Coronary artery (tissue), 2 donors: ENCODE results near the gene IFT122.

Experiments
- DNase-seq: peaks from one replicate; pipeline ENCODE4 v3.0.0-alpha.2; 2017; ENCODE audit warnings: low spot score
- H3K27ac ChIP-seq, 2 donors: fragments of 200-600 bp; sonication (generic); one replicate each; pipeline ENCODE4 v1.5.1; 2016 to 2019
- H3K4me3 ChIP-seq: fragments of 200-600 bp; sonication (generic); 2 replicates; pipeline ENCODE4 v1.5.1; 2016; ENCODE audit warnings: mild to moderate bottlenecking, moderate library complexity
- TF ChIP-seq, protein P1 (sequence below): fragments of 200-600 bp; sonication (generic); IDR thresholded peaks from one replicate; pipeline ENCODE4 v1.5.1; 2019; ENCODE audit warnings: antibody characterized with exemption

Gene IFT122

DNA sequence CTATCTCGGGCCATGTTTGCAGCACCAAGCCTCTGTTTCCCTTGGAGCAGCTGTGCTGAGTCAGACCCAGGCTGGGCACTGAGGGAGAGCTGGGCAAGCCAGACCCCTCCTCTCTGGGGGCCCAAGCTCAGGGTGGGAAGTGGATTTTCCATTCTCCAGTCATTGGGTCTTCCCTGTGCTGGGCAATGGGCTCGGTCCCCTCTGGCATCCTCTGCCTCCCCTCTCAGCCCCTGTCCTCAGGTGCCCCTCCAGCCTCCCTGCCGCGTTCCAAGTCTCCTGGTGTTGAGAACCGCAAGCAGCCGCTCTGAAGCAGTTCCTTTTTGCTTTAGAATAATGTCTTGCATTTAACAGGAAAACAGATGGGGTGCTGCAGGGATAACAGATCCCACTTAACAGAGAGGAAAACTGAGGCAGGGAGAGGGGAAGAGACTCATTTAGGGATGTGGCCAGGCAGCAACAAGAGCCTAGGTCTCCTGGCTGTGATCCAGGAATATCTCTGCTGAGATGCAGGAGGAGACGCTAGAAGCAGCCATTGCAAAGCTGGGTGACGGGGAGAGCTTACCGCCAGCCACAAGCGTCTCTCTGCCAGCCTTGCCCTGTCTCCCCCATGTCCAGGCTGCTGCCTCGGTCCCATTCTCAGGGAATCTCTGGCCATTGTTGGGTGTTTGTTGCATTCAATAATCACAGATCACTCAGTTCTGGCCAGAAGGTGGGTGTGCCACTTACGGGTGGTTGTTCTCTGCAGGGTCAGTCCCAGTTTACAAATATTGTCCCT lies 89.6 kb downstream of the IFT122 start:
- TF ChIP-seq, protein P1, sequence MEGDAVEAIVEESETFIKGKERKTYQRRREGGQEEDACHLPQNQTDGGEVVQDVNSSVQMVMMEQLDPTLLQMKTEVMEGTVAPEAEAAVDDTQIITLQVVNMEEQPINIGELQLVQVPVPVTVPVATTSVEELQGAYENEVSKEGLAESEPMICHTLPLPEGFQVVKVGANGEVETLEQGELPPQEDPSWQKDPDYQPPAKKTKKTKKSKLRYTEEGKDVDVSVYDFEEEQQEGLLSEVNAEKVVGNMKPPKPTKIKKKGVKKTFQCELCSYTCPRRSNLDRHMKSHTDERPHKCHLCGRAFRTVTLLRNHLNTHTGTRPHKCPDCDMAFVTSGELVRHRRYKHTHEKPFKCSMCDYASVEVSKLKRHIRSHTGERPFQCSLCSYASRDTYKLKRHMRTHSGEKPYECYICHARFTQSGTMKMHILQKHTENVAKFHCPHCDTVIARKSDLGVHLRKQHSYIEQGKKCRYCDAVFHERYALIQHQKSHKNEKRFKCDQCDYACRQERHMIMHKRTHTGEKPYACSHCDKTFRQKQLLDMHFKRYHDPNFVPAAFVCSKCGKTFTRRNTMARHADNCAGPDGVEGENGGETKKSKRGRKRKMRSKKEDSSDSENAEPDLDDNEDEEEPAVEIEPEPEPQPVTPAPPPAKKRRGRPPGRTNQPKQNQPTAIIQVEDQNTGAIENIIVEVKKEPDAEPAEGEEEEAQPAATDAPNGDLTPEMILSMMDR = no peak
- no peak overlapping the region for H3K27ac ChIP-seq
- no peak overlapping the region for H3K4me3 ChIP-seq
- no peak for DNase-seq

DNA sequence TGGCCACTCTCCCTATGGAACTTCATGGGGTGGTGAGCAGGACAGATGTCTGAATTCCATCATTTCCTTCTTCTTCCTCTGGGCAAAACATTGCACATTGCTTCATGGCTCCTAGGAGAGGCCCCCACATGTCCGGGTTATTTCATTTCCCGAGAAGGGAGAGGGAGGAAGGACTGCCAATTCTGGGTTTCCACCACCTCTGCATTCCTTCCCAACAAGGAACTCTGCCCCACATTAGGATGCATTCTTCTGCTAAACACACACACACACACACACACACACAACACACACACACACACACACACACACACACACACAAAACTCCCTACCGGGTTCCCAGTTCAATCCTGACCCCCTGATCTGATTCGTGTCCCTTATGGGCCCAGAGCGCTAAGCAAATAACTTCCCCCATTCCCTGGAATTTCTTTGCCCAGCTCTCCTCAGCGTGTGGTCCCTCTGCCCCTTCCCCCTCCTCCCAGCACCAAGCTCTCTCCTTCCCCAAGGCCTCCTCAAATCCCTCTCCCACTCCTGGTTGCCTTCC lies 90.3 kb downstream of the IFT122 start:
- TF ChIP-seq, protein P1 = no peak
- Histone ChIP-seq H3K27ac (no peak overlapping the region), H3K4me3 (no peak overlapping the region)
- DNase-seq = no peak

DNA sequence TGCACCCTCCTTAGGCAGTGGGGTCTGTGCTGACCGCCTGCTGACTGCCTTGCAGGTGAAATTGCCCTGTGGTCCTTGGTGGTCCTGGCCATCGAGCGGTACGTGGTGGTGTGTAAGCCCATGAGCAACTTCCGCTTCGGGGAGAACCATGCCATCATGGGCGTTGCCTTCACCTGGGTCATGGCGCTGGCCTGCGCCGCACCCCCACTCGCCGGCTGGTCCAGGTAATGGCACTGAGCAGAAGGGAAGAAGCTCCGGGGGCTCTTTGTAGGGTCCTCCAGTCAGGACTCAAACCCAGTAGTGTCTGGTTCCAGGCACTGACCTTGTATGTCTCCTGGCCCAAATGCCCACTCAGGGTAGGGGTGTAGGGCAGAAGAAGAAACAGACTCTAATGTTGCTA lies 90.8 kb downstream of the IFT122 start:
- TF ChIP-seq, protein P1 = no peak
- no peak for DNase-seq
- H3K27ac ChIP-seq = no peak overlapping the region

DNA sequence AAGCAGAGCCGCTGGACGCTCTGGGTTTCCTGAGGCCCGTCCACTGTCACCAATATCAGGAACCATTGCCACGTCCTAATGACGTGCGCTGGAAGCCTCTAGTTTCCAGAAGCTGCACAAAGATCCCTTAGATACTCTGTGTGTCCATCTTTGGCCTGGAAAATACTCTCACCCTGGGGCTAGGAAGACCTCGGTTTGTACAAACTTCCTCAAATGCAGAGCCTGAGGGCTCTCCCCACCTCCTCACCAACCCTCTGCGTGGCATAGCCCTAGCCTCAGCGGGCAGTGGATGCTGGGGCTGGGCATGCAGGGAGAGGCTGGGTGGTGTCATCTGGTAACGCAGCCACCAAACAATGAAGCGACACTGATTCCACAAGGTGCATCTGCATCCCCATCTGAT lies 91.7 kb downstream of the IFT122 start:
- Histone ChIP-seq H3K4me3 (no peak overlapping the region), H3K27ac (no peak overlapping the region)
- no peak for DNase-seq
- TF ChIP-seq, protein P1 = no peak

More for the DNA sequence above, 90.8 kb downstream of the IFT122 start:
- H3K4me3 ChIP-seq = no peak overlapping the region

DNA sequence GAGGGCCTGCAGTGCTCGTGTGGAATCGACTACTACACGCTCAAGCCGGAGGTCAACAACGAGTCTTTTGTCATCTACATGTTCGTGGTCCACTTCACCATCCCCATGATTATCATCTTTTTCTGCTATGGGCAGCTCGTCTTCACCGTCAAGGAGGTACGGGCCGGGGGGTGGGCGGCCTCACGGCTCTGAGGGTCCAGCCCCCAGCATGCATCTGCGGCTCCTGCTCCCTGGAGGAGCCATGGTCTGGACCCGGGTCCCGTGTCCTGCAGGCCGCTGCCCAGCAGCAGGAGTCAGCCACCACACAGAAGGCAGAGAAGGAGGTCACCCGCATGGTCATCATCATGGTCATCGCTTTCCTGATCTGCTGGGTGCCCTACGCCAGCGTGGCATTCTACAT lies 92.2 kb downstream of the IFT122 start:
- no peak for DNase-seq
- H3K4me3 ChIP-seq = no peak overlapping the region
- no peak overlapping the region for H3K27ac ChIP-seq
- TF ChIP-seq, protein P1 = no peak

DNA sequence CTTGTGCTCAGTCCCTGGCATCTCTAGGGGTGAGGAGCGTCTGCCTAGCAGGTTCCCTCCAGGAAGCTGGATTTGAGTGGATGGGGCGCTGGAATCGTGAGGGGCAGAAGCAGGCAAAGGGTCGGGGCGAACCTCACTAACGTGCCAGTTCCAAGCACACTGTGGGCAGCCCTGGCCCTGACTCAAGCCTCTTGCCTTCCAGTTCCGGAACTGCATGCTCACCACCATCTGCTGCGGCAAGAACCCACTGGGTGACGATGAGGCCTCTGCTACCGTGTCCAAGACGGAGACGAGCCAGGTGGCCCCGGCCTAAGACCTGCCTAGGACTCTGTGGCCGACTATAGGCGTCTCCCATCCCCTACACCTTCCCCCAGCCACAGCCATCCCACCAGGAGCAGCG lies 93.4 kb downstream of the IFT122 start:
- H3K4me3 ChIP-seq = no peak overlapping the region
- DNase-seq = no peak
- TF ChIP-seq, protein P1 = no peak

More for the DNA sequence above, 93.4 kb downstream of the IFT122 start:
- no peak overlapping the region for H3K27ac ChIP-seq
